Measurements from ENCODE around the gene SPSB3.

SPSB3 gene

DNA sequence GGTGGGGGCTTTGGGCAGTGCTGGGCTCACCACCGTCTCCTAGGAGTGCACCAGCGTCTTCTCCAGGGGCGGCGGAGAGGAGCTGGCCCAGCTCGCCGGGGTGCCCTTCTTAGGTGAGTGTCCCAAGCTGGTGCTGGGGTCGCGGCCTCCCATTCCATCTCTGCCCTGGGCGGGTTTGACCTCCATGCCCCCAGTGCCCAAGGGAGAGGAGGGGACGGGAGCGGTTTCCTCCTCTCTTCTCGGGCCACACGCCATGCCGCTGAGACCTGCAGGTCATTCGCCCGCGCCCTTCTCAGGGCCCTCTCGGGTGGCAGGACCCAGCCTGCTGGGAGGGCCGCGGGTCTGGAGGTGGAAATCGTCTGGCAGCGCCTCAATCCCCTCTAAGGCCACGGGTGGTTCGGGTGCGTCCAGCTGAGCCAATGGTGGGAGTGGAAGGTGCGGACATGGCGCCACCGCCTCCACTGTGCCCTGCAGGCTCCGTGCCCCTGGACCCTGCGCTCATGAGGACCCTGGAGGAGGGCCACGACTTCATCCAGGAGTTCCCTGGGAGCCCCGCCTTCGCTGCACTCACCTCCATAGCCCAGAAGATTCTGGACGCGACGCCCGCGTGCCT, 5.8 kb upstream of the SPSB3 start:
- no peak for DNase-seq

DNA sequence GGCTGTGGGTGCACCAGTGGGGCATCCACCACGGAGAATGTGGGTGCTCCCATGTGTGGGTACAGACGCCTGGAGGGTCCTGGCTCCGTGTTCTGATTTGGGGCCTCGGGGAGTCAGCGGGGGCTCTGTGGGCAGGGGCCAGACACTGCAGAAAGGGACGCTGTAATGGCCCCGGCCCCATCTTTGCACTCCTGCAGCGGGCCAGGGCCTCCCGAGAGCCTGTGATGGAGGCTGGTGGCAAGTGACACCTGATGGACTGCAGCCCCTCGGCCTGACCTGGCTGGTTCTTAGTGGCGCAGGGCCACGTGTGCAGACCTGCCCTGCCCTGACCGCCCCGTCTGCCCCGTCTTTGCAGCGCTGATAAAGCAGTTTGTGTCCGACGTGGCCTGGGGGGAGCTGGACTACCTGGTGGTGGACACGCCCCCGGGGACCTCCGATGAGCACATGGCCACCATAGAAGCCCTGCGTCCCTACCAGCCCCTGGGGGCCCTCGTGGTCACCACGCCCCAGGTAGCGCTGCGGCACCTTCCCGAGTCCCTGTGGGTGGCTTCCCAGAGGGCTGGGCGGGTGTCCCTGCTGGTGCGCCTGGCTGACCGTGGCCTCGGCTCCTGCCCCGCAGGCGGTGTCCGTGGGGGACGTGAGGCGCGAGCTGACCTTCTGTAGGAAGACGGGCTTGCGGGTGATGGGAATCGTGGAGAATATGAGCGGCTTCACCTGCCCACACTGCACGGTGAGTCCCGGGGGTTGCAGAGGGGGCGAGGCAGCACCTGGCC, 5.1 kb upstream of the SPSB3 start:
- no peak for DNase-seq

DNA sequence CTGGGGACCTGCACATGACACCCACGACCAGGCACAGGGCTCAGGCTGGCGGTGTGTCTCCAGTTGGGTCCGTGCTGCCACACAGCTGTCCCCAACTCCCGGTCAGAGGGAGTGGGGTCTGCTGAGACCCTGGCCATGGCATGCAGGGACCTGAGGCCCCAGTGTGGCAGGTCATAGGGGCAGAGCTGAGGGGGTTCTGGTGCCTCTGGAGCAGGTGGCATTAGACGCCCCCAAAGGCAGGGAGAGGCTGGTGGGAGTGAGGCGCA, 4.6 kb upstream of the SPSB3 start:
- DNase-seq, result no peak

DNA sequence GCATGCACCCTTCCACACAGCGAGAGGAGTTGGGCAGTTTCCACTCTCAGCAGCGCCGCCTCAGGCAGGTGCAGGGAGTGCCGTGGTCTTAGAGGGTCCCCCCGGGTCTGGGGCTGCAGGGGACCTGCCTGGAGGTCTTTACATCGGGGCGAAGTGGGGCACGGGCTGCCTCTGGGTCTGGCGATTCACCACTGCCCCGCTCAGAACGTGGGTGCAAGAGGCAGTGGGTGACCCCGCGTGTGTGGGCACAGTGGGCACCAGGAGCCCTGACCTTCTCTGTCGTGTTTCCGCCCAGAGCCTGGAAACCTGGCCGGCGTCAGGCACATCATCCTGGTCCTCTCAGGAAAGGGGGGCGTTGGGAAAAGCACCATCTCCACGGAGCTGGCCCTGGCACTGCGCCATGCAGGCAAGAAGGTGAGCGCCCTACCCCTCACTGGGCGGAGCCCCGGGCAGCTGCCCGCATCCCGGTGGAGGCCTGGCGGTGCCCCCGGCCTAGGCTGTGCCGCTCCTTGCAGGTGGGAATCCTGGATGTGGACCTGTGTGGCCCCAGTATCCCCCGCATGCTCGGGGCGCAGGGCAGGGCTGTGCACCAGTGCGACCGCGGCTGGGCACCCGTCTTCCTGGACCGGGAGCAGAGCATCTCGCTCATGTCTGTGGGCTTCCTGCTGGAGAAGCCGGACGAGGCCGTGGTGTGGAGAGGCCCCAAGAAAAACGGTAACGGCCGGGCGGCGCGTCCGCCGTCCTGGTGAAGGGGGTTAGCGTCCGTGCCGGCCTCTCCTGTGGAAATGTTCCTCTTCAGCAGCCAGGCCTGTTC, 4.1 kb upstream of the SPSB3 start:
- DNase-seq, result no peak

DNA sequence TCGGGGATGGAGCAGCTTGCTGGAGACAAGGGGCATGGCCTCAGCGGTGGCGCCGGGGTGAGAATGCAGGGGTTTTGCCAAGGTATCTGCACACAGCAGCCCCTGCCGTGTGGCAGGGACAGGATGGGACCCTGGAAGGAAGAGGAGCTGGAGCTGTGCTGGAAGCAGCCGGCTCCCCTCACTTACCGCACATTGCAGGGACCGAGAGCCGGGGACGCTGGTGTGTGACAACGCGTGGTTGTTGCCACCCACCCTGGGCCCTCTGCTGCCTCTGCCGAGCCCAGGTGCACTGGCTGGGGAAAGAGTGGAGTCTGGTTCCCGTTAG, 3.4 kb upstream of the SPSB3 start:
- DNase-seq, result no peak

DNA sequence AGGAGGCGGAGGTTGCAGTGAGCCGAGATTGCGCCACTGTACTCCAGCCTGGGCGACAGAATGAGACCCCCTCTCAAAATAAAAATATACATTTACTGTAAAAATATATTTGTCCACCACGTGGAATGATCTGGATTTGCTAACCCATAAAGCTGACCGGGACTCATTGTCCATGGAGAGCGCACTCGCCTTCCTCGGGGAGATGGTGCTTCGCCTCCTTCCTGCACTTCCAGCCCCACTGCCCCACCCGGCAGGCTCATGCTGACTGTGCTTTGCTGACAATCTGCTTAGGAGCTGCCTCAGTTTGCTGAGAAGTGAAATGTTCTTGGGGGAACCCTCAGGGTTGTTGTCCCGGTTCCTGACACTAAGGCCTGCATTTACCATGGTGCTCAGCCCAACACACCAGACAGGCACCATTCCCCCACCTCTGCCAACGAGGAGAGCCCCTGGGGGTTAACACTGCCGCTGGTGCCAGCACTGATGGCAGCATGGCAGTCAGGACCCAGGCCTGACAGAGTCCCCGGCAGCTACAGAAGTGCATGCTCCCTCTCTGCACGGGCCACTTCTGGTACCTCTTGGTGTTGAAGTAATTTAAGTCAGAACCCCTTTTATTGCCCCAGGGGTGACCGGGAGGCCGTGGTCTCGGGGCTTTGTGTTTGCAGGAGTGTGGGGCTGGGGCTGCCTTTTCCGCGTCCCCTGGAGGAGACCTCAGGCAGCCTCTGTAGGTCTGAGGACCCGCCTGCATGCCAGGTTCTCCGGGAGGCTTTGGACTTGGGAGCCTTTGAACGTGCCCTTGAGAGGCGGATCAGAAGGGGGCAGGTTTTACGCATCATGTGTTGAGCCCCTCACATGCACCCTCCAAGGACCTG, 2.8 kb upstream of the SPSB3 start:
- no peak for DNase-seq

DNA sequence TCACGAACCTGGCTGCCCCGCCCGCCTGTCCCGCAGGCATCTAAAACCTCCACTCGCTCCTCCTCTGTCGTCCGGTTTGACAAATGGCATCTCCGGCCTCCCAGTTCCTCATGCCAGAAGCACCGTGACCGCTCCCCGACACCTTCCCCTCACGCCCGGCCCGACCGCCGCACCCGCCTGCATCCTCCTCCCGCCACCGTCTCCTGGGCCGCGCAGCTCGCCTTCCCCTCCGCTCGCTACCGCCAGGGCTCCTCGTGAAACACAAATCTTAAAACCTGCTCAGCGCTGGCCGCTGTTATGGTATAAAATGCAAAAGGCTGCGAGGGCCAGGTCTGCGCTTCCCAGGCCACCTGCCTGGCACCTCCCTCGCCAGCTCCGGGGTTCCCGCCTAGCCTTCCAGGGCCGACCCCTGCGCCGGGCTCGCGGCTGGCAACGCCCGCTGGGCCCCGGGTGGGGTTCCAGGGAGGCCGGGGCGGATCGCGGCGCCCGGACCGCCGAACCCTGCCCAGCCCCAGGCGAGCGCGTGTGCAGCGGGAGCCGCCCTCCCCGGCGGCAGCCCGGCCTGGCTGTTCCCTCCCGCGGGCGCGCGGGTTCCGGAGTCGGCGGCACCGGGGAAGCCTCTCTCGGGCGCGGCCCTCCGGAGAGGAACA, 488 bp downstream of the SPSB3 start:
- DNase-seq, result no peak

DNA sequence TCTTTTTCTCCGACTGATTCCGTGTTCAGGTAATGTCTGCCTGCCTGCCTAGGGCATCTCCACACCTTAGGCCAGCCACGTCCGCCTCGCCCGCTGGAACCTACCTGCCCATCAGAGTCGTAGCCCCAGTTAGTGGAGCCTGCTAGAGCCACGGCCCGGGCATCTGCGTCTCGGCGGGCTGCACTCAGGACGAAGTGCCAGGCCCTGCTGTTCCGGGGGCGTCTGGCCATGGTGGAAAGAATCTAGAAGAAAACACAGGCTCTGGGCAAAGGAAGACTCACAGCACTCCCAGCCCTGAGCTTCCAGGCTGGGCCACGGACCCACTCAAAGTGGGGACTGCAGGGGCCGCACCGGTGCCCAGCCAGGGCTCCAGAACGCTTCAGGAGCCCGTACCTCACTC, 1.1 kb downstream of the SPSB3 start:
- DNase-seq, result no peak

DNA sequence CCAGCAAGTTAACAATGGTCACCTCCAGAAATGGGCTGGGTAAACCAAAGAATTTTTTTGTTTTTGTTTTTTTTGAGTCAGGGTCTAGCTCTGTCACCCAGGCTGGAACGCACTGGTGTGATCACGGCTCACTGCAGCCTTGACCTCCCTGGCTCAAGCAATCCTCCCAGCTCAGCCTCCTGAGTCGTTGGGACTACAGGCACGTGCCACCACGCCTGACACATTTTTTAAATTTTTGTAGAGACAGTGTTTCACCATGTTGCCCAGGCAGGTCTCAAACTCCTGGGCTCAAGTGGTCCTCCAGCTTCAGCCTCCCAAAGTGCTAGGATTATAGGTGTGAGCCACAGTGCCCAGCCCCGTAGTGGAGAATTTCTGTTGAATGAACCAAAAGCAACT, 1.7 kb downstream of the SPSB3 start:
- DNase-seq, result no peak

DNA sequence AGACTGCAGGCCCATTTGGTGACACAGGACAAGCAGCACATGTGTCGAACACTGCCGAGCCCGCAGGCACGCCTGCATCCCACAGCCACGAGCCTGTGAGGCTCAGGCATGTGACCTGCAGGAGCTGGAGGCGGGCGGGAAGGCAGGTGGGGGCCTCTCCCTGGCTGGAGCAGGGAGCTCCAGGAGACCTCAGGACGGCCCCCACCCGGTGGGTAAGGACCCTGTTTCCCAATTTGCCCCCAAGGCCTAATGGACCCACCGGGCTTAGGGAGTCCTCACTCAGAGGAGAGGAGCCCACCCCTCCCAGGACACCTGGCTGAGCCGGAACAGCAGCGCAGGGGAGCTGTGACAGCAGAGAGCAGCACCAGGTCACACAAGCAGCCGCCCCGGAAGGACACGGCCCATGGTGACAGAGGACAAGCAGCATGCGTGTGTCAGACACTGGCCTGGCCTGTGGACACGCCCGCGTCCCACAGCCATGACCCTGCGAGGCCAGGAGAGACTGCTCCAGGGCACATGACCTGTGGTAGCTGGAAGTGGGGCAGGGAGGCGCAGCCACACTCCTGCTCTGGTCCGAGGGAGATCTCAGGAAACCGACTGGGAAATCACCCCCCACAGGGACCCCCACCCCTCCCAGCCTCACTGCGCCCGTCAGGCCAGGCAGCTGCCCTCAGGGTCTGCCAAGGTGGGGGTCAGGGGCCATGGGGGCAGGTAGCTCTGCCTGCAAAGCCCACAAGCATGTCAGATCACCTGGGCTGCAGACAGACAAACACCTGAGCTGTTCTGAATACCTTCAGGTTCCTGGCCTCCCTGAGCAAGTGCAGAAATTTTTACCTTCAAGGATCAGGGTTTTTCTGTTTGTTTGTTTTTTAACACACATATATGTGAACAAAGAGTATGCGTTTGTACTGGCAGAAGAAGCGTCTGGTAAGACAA, 2.4 kb downstream of the SPSB3 start:
- DNase-seq, result no peak

DNA sequence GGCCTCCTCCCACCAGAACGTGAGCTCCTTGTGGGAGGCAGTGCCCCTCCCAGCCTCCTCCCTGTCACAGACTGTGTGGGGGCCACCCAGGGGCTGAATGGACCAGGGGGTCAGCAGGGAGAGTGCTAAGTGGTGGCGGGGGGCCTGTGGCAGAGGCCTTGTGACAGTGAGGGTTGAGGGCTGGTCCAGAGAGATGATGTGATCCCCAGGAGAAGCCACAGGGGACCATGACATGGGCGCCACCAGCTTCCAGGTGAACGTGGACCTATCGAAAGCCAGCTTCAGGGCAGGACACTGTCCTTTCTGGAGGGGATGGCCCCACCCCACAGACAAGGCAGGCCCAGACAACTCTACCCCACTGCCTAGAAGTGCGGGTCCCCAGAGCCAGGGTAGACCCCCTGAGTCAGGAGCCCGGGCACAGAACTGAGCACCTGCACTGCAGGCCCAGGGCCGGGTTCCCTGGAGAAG, 3.1 kb downstream of the SPSB3 start:
- no peak for DNase-seq

DNA sequence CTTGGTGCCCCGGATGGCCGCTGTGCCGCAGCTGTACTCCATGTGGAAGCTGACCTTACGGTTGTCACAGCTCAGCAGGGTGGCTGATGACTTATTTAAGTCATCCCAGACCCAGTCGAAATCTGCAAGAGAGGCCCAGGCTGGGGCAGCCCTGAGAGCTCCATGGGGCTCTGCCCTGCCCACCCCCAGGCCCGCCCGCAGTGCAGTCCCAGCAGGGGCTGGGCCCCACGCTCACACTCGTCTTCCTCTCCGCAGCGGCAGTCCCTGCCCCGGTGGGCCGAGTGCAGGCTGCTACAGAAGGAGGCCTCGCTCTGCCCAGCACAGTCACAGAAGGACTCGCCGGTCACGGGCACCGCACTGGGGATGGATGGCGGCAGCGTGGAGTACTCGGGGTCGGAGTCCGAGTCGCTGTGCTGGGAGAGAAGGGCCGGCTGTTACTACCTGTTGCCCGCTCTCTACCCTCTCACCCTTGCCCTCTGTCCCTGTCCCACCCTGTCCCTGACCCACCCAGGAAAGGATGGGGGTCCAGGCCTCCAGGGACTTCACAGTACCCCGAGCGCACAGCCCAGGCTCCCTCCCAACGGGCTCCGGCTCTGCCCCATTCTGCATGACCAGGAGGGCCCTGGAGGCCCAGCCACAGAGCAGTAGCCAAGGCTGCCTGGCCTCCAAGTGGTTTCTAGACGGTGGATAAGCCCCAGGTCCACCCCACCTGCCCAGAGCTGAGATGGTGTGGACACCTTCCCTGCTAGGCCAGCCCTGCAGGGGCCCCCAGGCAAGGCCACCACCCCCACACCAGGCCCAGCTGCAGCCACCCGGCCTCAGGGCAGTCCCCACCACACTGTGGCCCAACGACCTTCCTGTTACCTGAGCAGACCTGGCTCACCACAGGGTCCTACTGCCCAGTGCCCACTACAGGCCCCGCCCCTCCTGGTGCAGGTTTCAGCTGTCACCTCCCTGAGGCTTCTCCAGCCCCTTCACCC, 3.9 kb downstream of the SPSB3 start:
- no peak for DNase-seq

DNA sequence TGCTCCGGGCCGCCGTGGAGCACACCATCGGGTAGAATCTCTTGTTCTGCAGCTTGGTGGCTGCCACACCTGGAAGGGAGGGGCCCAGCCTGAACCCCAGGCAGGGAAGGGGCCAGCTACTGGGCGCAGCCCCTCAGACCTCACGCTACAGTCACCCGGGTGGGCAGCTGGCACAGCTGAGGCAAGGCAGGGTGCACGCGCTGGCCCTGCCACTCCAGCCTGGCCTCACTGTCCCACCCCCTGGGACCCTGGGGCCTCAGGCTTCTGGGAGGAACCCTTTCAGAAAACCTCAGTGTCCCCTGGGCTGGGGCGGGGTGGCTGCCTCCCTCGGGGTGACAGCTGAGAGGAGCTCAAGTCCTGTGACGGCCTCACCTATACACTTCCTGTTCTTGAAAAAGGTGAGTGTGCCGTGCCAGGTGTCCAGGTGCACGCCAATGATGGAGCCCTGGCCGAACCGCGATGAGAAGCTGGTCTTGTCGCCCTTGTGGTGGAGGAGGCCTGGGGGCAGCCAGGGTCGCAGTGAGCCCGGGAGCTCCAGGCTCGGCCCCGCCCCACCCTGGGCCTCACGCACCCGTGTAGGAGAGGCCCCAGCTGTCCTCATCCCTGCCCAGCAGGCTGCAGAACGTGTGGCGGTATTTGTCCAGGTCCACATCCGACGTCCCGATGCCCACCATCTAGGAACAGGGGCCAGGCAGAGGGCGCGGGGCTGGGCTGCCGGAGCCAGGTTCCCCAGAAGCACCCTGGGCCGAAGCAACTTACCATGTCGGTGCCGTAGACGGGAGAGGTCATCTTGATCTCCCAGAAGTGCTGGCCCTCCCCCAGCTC, 4.8 kb downstream of the SPSB3 start:
- DNase-seq, result no peak

DNA sequence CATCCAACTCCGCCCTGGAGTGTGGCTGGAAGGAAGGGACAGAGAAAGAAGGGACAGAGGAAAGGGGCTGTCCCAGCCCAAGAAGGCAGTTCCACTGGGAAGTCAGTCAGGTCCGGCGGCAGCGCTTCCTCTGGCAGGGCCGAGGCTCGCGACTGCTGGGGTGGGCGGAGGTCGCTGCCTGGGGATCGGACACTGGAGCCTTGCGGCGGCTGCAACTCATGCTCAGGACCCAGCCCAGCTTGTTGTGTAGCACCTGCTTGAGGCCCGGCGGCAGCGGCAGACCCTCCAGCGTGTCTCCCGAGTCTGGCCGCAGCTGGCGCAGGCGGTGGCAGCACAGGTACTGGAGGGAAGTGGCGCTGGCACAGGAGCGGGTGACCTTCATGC, 5.4 kb downstream of the SPSB3 start:
- no peak for DNase-seq

DNA sequence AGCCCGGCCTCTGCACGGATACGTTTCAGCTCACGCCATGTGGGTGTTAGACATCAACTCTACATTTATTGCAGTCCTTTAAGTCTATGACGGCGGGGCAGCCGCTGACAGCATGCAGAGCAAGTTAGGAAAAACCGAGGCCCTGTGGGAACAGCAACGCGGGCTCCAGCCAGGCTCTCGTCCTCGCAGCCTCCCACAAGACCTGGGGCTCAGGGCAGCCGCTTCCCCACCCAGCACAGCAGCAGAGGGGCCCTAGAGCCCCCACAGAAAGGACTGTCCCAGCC, 5.8 kb downstream of the SPSB3 start:
- DNase-seq, result no peak

DNA sequence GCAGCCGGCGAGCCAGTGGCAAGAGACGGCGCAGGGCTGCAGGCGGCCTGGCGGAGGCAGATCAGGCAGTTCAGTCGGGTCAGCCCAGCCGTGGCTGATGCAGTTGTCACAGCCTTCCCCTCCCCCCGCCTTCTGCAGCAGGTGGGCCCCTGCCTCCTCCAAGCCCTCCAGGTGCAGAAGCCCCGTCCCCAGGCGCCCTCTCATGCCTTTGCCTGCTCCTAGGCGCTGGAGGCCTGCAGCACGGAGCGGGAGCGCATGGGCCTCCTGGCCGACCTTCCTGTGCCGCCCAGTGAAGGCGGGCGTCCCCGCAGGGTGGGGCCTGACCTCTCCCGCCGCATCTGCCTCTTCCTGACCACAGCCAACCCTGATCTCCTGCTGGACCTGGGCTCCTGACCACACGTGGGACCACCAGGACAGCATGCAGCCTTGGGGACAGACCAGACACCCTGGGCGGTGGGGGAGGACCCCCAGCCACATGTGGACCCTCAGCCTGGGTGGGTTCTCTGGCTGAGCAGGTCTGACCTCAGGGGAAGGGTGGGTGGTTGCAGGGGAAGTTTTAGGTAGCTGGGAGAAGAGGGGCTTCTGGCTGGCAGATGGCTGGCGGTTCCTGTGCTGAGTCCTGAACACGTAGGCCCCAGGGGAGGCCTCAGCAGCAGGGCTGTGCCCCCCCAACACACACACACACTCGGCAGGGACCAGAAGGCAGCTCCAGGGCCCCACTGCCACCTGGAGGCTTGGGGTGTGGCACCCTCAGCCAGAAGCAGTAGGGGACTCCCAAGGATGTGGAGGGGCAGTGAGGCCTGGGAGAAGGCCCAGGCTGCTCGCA, 6.3 kb downstream of the SPSB3 start:
- no peak for DNase-seq

DNA sequence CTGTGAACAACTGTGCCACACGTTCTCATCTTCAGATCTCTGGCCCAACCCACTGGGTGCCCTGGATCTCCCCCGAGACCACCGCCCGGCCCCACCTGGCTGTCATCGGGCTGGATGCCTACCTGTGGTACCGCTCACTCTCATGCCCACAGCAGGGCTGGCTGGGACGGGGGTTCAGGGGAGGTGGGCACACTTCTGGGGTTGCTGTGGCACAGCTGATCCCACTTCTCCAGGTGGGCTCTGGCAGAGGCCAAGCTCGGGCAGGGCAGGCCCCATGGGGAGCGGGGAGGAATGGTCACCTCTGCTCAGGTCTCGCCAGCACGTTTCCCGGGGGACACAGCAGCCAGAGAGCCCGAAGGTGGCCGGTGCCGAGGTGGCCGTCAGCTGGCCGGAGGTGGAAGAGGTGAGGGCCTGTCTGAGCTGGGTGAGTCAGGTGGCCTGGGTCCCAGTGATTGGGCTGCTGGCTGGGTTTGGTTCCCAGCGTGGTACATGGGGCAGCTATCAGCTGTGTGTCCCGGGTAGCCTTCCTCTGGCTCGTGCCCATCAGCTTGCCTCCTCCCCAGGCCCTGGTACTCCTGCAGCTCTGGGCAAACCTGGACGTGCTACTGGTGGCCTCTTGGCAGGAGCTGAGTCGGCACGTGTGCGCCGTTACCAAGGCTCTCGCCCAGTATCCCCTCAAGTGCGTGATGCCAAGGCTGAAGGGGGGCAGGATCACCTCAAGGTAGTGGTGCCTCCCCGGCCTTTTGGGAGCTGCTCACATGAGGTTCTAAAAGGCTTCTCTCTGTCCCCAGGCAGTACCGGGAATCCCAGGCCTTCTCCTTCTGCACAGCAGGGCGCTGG, 7.1 kb downstream of the SPSB3 start:
- no peak for DNase-seq

DNA sequence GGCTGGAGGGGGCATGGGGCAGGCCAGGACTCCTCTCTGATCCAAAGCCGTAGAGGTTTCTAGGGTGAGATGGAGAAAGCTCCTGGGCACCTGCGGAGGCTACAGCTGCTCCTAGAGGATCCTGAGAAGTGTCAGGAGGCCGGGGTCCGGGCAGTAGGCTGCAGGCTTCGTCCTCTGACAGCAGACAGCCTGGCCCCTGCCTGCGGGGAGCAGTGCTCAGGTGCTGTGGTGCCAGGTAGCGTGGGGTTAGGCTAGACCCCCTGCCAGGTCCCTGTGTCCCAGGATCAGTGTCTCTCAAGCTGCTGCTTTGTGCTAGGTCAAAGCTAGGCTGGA, 8.0 kb downstream of the SPSB3 start:
- DNase-seq, result no peak
